A549 (cell line): ENCODE data around the gene CA9. TPM values are rescaled to one million over a fixed set of nuclear protein-coding genes. Genes with fewer than 3 reads are reported as not detected.

Source experiments
- ATAC-seq, 2 experiments: fragments of 200-7000 bp in 1 of 2; fragments of >200 bp in 1 of 2; cut with Nextera tagmentation in 1 of 2; cut with Tn5 transposase in 1 of 2; 3 replicates each; pipeline versions ENCODE4 v1.8.0 to v1.9.1; 2018 to 2020; ENCODE audit warnings: mild to moderate bottlenecking in 1 of 2, moderate library complexity in 1 of 2
- CTCF ChIA-PET: fragments of 300-600 bp; sonication (Branson Sonifier 250); formaldehyde crosslinking; extraction: SDS; loops from one replicate; lab custom pipeline; 2021; ENCODE audit warnings: antibody characterized with exemption, inconsistent platforms; lab: Yijun Ruan, JAX
- POLR2A ChIA-PET: fragments of 350-600 bp; formaldehyde crosslinking; extraction: SDS; loops from one replicate; lab custom pipeline; 2021; ENCODE audit warnings: antibody characterized with exemption, inconsistent platforms; lab: Yijun Ruan, JAX
- DNase-seq, 2 experiments: peaks; one replicate each; pipeline versions ENCODE4 v3.0.0 to v3.0.0-alpha.2; 2011 to 2016; ENCODE audit warnings: low read depth in 1 of 2, low spot score in 1 of 2
- FAIRE-seq: peaks from 2 replicates; lab custom pipeline; 2011; peaks lifted over from hg19 to GRCh38; lab: Jason Lieb, UNC
- H3K27ac ChIP-seq, 2 experiments: fragments of >200 bp; sonication (Bioruptor Twin); formaldehyde crosslinking; 3 replicates each; pipeline ENCODE4 v1.5.1; 2016 to 2017
- H3K4me1 ChIP-seq: fragments of >200 bp; sonication (Bioruptor Twin); formaldehyde crosslinking; 3 replicates; pipeline ENCODE4 v1.6.1; 2016
- H3K4me2 ChIP-seq: fragments of >200 bp; sonication (Bioruptor Twin); formaldehyde crosslinking; 3 replicates; pipeline ENCODE4 v1.6.1; 2016
- H3K4me3 ChIP-seq: fragments of >200 bp; sonication (Bioruptor Twin); formaldehyde crosslinking; 3 replicates; pipeline ENCODE4 v1.5.1; 2016
- H3K9me3 ChIP-seq: fragments of >200 bp; sonication (Bioruptor Twin); formaldehyde crosslinking; 3 replicates; pipeline ENCODE4 v1.6.1; 2016
- BHLHE40 ChIP-seq: IDR thresholded peaks from 2 replicates; pipeline ENCODE4 v1.6.1; 2012; ENCODE audit warnings: low read depth, low read length, inconsistent platforms
- CBX8 ChIP-seq: fragments of 200-600 bp; sonication (generic); IDR thresholded peaks from 2 replicates; pipeline ENCODE4 v1.6.1; 2016
- CHD2 ChIP-seq: fragments of 150-350 bp; IDR thresholded peaks from 2 replicates; pipeline ENCODE4 v1.6.1; 2014; ENCODE audit warnings: low read length; ENCODE audit not compliant: partially characterized antibody
- CHD4 ChIP-seq: fragments of 200-600 bp; sonication (generic); IDR thresholded peaks from 2 replicates; pipeline ENCODE4 v1.6.1; 2016; ENCODE audit warnings: antibody characterized with exemption, mild to moderate bottlenecking, borderline replicate concordance
- EP300 ChIP-seq, 2 experiments: fragments of >200 bp; sonication (Bioruptor Twin); formaldehyde crosslinking; IDR thresholded peaks; 2 replicates in 1 of 2; 3 replicates in 1 of 2; pipeline ENCODE4 v1.6.1; 2016 to 2017
- ESRRA ChIP-seq: fragments of 150-350 bp; IDR thresholded peaks from 2 replicates; pipeline ENCODE4 v1.6.1; 2014; ENCODE audit warnings: mild to moderate bottlenecking, low read length, borderline replicate concordance
- GATA3 ChIP-seq: IDR thresholded peaks from 2 replicates; pipeline ENCODE4 v1.6.1; 2012; ENCODE audit warnings: borderline replicate concordance
- HDAC2 ChIP-seq: fragments of 200-600 bp; sonication (generic); IDR thresholded peaks from 2 replicates; pipeline ENCODE4 v1.6.1; 2016
- HEYL ChIP-seq: fragments of 250-450 bp; sonication (Bioruptor Pico); IDR thresholded peaks from 2 replicates; pipeline ENCODE4 v1.8.0; 2021; ENCODE audit warnings: mild to moderate bottlenecking, moderate library complexity
- HOXA7 ChIP-seq: fragments of 250-450 bp; sonication (Bioruptor Pico); IDR thresholded peaks from 2 replicates; pipeline ENCODE4 v1.5.0; 2020; ENCODE audit warnings: mild to moderate bottlenecking, moderate library complexity
- HOXB13 ChIP-seq: fragments of 250-450 bp; sonication (Bioruptor Pico); IDR thresholded peaks from 2 replicates; pipeline ENCODE4 v1.5.0; 2020; ENCODE audit warnings: low read depth, mild to moderate bottlenecking, moderate library complexity
- NPAS2 ChIP-seq: fragments of 250-450 bp; sonication (Bioruptor Pico); IDR thresholded peaks from 2 replicates; pipeline ENCODE4 v1.8.0; 2022; ENCODE audit warnings: mild to moderate bottlenecking, moderate library complexity, borderline replicate concordance
- PHF8 ChIP-seq: fragments of 200-600 bp; sonication (generic); IDR thresholded peaks from 2 replicates; pipeline ENCODE4 v1.6.1; 2016; ENCODE audit warnings: low read depth, mild to moderate bottlenecking, antibody characterized with exemption, moderate library complexity, borderline replicate concordance
- RFX5 ChIP-seq: fragments of 450-650 bp; IDR thresholded peaks from 2 replicates; pipeline ENCODE4 v1.7.1; 2014; ENCODE audit warnings: antibody characterized with exemption, mild to moderate bottlenecking, moderate library complexity
- TFCP2L1 ChIP-seq: fragments of 250-450 bp; sonication (Bioruptor Pico); IDR thresholded peaks from 2 replicates; pipeline ENCODE4 v1.5.0; 2021; ENCODE audit warnings: mild to moderate bottlenecking
- TP53 ChIP-seq: fragments of 250-450 bp; sonication (Bioruptor Pico); IDR thresholded peaks from 2 replicates; pipeline ENCODE4 v1.5.0; 2021; ENCODE audit warnings: mild to moderate bottlenecking, moderate library complexity
- ZNF302 ChIP-seq: fragments of 250-450 bp; sonication (Bioruptor Pico); IDR thresholded peaks from 2 replicates; pipeline ENCODE4 v1.9.0; 2021; ENCODE audit warnings: inconsistent platforms, mild to moderate bottlenecking, moderate library complexity
- WGBS: methylation state at CpG from one replicate; pipeline ENCODE4 v1.1.6; 2017; ENCODE audit errors: missing lambda C conversion rate; 5-methylcytosine and 5-hydroxymethylcytosine counted together
- polyA plus RNA-seq, 4 experiments: library from polyadenylated mRNA; depleted of rRNA in 3 of 4; stranded (reverse); fragments of >200 nt; fragmentation: RNase III in 1 of 4; extraction: RNeasy Plus Mini Kit Qiagen cat#74134 plus additional on column Dnase treatment in 1 of 4; gene quantifications; 2 replicates in 3 of 4; 3 replicates in 1 of 4; pipeline ENCODE4 v1.2.3, GENCODE V29; 2011 to 2017
- TF ChIP-seq, protein P1 (sequence below): fragments of 450-650 bp; IDR thresholded peaks from 2 replicates; pipeline ENCODE4 v1.6.1; 2014; ENCODE audit warnings: antibody characterized with exemption
- TF ChIP-seq, protein P2 (sequence below): fragments of >200 bp; sonication (Bioruptor Twin); formaldehyde crosslinking; IDR thresholded peaks from 3 replicates; pipeline ENCODE4 v1.5.1; 2016
- TF ChIP-seq, protein P3 (sequence below): fragments of 250-450 bp; sonication (Bioruptor Pico); IDR thresholded peaks from 2 replicates; pipeline ENCODE4 v1.5.0; 2020; ENCODE audit warnings: low read depth, mild to moderate bottlenecking, moderate library complexity
- TF ChIP-seq, protein P4 (sequence below): IDR thresholded peaks from 2 replicates; pipeline ENCODE4 v1.6.1; 2012

The CA9 gene
- polyA plus RNA-seq, 2 of the 4 experiments (the other 2 are of a cell fraction), result 4.5 to 16.3 TPM

DNA sequence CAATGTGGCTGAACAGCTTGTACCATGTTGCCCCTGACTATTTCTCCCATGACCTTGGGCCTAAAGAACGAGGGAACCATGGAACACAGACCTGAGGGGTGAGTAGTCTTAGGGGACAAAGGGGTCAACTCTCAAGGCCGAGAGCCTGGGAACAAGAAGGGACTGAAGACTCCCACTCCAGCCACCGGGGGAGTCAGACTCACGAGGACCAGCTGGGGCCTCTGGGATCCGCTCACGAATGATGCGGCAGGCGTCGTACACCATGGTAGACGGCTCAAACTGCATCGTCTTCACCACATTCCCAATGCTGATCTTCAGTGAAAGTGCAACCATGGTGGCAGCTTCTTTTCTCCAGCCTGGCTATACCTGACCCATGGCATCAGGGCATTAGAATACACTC is 51.6 kb downstream of the CA9 start:
- no peak overlapping the region for H3K27ac ChIP-seq
- no peak overlapping the region for H3K4me2 ChIP-seq
- WGBS, result 94% methylated on average over 11 of the region's 11 CpGs
- no peak for TF ChIP-seq ESRRA
- TF ChIP-seq CHD2, result no peak
- TF ChIP-seq CBX8, result no peak
- TF ChIP-seq, protein P1, sequence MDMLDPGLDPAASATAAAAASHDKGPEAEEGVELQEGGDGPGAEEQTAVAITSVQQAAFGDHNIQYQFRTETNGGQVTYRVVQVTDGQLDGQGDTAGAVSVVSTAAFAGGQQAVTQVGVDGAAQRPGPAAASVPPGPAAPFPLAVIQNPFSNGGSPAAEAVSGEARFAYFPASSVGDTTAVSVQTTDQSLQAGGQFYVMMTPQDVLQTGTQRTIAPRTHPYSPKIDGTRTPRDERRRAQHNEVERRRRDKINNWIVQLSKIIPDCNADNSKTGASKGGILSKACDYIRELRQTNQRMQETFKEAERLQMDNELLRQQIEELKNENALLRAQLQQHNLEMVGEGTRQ, result no peak
- no peak for TF ChIP-seq CHD4
- TF ChIP-seq EP300 (IDR thresholded peaks at IDR 0.05), result no peak
- no peak for TF ChIP-seq HDAC2
- no peak for TF ChIP-seq BHLHE40
- TF ChIP-seq NPAS2 (CRISPR knock-in tag), result no peak
- TF ChIP-seq, protein P2, sequence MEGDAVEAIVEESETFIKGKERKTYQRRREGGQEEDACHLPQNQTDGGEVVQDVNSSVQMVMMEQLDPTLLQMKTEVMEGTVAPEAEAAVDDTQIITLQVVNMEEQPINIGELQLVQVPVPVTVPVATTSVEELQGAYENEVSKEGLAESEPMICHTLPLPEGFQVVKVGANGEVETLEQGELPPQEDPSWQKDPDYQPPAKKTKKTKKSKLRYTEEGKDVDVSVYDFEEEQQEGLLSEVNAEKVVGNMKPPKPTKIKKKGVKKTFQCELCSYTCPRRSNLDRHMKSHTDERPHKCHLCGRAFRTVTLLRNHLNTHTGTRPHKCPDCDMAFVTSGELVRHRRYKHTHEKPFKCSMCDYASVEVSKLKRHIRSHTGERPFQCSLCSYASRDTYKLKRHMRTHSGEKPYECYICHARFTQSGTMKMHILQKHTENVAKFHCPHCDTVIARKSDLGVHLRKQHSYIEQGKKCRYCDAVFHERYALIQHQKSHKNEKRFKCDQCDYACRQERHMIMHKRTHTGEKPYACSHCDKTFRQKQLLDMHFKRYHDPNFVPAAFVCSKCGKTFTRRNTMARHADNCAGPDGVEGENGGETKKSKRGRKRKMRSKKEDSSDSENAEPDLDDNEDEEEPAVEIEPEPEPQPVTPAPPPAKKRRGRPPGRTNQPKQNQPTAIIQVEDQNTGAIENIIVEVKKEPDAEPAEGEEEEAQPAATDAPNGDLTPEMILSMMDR, result no peak
- no peak for TF ChIP-seq HEYL (CRISPR knock-in tag)
- no peak for TF ChIP-seq TP53 (CRISPR knock-in tag)
- TF ChIP-seq, protein P3, sequence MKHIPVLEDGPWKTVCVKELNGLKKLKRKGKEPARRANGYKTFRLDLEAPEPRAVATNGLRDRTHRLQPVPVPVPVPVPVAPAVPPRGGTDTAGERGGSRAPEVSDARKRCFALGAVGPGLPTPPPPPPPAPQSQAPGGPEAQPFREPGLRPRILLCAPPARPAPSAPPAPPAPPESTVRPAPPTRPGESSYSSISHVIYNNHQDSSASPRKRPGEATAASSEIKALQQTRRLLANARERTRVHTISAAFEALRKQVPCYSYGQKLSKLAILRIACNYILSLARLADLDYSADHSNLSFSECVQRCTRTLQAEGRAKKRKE, result no peak
- no peak for TF ChIP-seq PHF8
- TF ChIP-seq ZNF302 (CRISPR knock-in tag), result no peak
- TF ChIP-seq TFCP2L1 (CRISPR knock-in tag), result no peak
- TF ChIP-seq, protein P4, sequence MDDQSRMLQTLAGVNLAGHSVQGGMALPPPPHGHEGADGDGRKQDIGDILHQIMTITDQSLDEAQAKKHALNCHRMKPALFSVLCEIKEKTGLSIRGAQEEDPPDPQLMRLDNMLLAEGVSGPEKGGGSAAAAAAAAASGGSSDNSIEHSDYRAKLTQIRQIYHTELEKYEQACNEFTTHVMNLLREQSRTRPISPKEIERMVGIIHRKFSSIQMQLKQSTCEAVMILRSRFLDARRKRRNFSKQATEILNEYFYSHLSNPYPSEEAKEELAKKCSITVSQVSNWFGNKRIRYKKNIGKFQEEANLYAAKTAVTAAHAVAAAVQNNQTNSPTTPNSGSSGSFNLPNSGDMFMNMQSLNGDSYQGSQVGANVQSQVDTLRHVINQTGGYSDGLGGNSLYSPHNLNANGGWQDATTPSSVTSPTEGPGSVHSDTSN, result no peak
- no peak for TF ChIP-seq HOXA7 (CRISPR knock-in tag)
- TF ChIP-seq HOXB13, result no peak
- no peak overlapping the region for H3K4me3 ChIP-seq
- H3K9me3 ChIP-seq, result no peaks in the 10 kb centered on the region
- DNase-seq, result no peak
- peaks cover 36% of the 10 kb centered on the region for H3K4me1 ChIP-seq
- ChIA-PET CTCF (interaction anchor here (1.4 to 31.4 kb wide), 5 partner anchors 10 to 67 kb away, joined by 3 to 758 read pairs (median 116); partner anchors contain the start of genes CCDC107, GBA2, RGP1 and RMRP), POLR2A (no interaction called here)
- no peak for FAIRE-seq
- no peak for ATAC-seq

DNA sequence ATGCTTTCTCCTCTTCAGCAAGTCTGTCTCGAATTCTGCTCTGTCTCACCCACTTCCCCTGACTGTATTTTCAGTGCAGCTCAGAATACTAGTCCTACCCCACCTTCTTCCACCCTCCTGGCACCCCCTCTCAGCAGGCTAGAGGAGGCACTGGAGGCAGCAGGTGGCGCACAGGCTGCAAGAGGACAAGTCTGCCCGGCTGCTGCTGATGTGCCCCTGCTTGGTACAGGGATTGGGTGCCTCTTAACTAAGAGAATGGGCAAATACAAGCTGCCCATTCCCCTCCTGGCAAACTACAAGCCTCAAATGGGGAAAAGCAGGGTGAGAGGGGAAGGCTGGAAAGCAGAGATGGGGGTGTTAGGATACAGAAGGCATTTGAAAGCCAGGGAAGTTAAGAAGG is 53.2 kb downstream of the CA9 start:
- 75% methylated on average over 3 of the region's 3 CpGs for WGBS
- TF ChIP-seq RFX5 (peak; percentile 97), GATA3 (no peak), ZNF302 (CRISPR knock-in tag) (no peak)
- Histone ChIP-seq H3K4me1 (peaks cover 42% of the 10 kb centered on the region), H3K9me3 (no peaks in the 10 kb centered on the region), H3K4me3 (no peak overlapping the region), H3K27ac (peak overlapping the region; percentile 74 to 95), H3K4me2 (peak overlapping the region; percentile 74)
- DNase-seq (peak in 1 of 2 experiments; percentile 49), FAIRE-seq (no peak), ATAC-seq (peak in 1 of 2 experiments; percentile 59; a peak in 3 of 6 replicates)
- ChIA-PET POLR2A (interaction anchor here (2.3 kb wide), 1 partner anchor 69 kb away, joined by 7 read pairs; the partner anchor contains the start of genes CCDC107 and RMRP), CTCF (interaction anchor here (1.4 to 31.4 kb wide), 9 partner anchors 9 to 156 kb away, joined by 3 to 758 read pairs (median 12); partner anchors contain the start of genes ARHGEF39, CCDC107, GBA2 and RGP1)
